HG03280 (cell line): Measurements from ENCODE around the gene TIMM17A.
"Not testable (repeated sequence)": the region's sequence is repeated elsewhere in the genome, so short reads cannot be mapped to it uniquely, and the experiment has no call there.

Source experiments
- ATAC-seq: cut with Tn5 transposase; IDR thresholded peaks from one replicate; pipeline ENCODE4 v1.9.1; 2021; ENCODE audit warnings: mild to moderate bottlenecking, moderate library complexity; ENCODE audit not compliant: unreplicated experiment

Gene TIMM17A

GRCh38 chr1:201939574-201939973 lies 15.7 kb upstream of the TIMM17A start:
- no peak for ATAC-seq

- not testable (repeated sequence) for ATAC-seq
Observed at GRCh38 chr1:201940316-201940715, 15.0 kb upstream of the TIMM17A start.

DNA sequence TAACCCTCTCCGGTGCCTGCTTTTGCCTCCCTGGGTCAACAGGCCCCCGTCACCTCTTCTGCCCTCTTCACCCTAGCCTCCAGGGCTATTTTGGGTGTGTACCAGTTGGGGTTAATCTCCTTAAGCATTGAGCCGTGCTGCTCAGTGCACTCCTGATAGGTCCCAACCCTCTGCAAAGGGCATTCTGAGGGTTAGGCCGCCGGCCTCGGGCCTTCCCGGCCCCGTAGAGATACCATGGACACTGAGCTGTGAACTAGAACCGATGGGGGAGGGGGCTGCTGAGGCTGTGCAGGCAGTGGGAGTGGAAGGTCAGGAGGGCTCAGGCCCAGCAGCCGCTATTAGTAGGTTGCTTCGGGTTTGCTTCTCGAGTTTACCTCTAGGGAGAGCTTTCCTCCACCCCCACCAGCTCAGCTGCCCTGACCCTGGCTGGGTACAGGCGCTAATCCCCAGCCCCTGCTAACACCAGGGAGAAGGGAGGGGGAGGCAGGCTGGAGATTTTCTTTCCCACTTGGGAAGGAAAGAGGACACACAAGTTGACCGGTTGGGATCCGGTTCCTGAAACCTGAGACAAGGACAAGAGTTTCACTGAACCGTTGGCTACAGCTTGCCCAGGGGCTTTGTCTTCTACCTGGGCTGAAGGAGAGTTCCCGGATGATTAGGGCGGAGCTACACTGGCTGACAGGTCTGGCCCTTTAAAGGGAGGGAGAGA lies 13.7 kb upstream of the TIMM17A start:
- ATAC-seq = no peak

GRCh38 chr1:201942129-201942495 lies 13.2 kb upstream of the TIMM17A start:
- ATAC-seq = no peak

DNA sequence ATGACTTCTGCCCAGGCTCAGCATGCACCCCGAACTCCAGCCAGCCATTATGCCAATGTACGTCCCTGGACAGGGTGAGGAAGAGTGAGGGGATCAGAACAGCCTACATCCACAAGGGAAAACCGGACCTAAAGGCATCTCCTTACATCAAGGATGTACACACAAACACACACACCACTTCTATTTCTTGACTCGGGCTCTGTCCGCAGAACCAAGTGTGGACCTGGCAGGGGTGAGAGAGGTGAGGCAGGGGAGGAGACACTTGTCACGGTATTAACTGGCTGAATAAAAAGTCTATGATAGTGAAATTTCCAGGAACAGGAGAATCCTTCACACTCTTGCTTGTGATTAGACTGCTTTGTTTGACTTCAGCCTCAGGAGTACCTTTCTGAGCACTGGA lies 11.3 kb upstream of the TIMM17A start:
- no peak for ATAC-seq

DNA sequence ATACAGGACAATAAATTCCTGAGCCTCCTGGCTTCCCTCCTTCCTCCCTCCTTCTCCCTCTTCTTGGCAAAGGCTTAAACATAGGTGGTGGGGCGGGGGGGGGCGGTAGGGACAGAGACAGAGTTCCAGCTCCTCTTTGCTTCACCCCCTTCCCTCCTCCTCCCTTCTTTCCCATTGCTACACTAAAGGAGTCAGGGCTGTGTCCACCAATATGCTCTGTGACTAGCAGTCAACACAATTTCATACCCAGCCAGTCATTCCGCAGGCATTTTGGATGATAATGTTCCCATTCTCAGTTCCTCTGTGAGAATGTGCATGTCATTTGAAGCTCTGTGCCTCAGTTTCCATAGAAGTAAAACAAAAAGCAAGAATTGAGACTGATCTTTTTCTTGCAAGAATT lies 10.7 kb upstream of the TIMM17A start:
- ATAC-seq = no peak

DNA sequence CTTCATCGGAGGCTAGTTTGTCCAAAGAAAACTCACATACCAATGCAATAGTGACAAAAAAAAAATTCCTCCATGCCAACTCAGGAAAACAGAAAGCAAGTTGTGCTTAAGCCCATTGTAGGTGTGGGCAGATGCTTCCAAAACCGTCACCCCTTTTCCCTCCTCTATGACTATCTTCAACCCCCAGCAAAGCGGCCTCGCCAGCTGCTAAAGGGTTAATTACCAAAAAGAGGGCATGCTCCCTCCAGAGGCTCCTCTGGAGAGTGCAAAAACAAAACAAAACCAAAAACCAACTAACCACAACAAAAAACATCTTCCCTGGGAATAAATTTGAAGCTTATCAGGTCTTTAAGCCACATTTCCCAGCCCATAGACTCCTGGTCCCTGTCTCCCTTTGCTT lies 10.1 kb upstream of the TIMM17A start:
- ATAC-seq = no peak

DNA sequence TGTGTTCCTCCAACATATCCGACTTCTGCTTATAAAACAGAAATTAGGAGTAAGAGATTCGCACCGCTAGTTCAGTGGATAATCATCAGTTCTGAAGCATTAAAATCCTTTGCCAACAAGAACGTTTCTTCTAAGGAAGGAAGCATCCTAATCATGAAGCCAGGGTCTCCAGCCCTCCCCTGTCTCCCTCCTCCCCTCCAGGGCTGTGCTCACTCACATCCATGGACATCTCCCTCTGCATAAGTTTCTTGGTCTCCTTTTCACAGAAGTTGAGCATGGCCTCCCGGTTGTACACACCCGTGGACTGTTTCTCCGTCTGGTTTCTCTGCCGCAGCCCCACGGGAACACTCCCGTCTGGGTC lies 9.5 kb upstream of the TIMM17A start:
- ATAC-seq = no peak

DNA sequence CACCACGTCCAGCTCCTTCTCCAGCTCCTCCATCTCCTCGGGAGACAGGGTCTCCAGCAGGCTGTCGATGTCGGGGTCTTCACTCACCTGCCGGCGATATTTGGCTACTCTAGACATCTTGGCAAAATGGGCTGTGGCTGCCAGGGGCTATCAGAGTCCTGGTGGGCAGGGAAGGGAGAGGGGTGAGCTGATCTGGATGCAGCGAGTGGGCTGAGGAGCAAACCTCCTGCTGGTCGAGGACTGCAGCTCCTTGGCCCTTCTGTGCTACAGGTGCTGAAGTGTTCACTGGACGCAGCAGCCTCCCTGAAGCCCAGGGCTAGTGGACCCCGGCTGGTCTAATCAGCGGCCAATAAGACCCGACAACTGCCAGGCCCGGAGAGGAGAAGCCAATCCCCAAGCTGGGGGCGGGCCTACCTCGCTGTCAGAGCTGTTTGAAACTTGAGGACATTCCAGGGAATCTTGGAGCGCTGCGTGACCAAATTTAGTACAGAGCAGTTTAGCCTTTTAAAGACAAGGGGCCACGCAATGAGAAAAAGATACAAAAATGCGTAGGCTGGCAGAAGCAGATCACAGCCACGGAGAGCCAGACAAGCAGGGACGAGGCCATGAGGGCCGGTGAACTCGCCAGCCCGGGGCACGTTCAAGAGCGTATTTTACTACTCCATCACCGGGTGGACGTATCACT lies 8.9 kb upstream of the TIMM17A start, which contains the start of gene LMOD1:
Gene LMOD1 (minus strand): TSS at position 325 of the 685 bp plus-strand sequence. CDS start 208 bp downstream, at position 117.
- ATAC-seq = no peak

DNA sequence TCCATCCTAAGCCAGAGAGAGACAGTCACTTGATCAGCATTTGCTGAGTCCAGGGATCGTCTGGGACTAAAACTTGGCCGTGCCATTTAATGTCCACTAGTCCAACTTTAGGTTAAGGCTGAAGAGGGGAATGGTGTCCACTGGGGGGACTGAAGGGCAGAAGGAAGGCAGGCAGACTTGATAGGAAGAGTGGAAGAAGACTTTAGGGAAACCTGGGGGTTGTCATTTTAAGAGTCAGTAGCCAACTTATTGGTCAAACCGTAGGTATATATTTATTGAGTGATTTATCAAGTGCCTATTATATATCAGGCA lies 7.7 kb upstream of the TIMM17A start:
- ATAC-seq = no peak

- no peak for ATAC-seq
Observed at GRCh38 chr1:201949491-201949890, 5.8 kb upstream of the TIMM17A start.

DNA sequence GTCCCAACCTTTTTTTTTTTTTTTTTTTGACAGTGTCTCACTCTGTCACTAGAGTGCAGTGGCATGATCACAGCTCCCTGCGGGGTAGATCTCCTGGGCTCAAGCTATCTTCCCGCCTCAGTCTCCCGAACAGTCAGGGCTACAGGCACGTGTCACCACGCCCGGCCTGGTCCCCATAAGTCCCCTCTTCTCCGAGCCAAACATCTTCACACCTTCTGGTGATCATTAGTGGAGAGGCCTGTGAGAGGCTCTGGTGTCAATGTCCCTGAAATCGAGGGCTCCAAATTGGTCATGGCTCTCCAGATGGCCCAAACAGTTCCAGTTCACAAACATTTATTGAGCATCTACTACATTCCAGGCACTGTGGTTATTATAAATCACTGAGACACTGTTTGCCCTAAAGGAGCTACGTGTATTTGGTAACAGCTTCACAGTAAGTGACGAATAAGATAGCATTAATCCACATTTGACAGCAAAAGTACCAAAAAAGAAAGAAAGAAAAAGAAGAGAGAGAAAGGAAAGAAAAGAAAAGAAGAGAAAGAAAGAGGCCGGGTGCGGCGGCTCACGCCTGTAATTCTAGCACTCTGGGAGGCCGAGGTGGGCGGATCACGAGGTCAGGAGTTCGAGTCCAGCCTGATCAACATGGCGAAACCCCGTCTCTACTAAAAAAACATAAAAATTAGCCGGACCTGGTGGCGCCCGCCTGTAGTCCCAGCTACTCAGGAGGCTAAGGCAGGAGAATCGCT lies 867 bp upstream of the TIMM17A start:
- no peak for ATAC-seq

DNA sequence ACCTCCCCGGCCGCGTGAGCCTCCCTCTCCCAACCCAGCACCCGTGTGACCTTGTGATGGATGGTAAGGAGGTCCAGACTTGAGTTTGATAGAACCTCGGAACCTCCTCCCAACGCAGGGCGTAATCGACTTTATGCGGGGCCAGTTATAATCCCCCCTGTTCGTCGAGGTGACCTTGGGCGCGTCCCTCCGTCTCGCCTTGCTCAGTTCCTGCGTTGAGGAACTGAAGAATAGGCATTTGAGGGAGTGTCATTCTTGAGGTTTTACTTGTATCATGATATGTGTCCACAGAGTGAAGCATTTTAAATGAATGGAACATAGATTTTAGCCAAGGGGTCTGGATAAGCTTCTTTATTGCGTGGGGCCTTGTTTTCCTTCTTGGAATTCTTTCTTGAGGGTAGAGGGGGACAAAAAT lies 433 bp downstream of the TIMM17A start:
- no peak for ATAC-seq

GRCh38 chr1:201958348-201958747 lies 3.0 kb downstream of the TIMM17A start:
- ATAC-seq = no peak

GRCh38 chr1:201962382-201962781 lies 7.1 kb downstream of the TIMM17A start:
- not testable (repeated sequence) for ATAC-seq

GRCh38 chr1:201964261-201964660 lies 9.0 kb downstream of the TIMM17A start:
- no peak for ATAC-seq

- ATAC-seq = no peak
Observed at GRCh38 chr1:201966171-201966570, 10.9 kb downstream of the TIMM17A start.

- no peak for ATAC-seq
Observed at GRCh38 chr1:201968202-201968925, 13.1 kb downstream of the TIMM17A start.

DNA sequence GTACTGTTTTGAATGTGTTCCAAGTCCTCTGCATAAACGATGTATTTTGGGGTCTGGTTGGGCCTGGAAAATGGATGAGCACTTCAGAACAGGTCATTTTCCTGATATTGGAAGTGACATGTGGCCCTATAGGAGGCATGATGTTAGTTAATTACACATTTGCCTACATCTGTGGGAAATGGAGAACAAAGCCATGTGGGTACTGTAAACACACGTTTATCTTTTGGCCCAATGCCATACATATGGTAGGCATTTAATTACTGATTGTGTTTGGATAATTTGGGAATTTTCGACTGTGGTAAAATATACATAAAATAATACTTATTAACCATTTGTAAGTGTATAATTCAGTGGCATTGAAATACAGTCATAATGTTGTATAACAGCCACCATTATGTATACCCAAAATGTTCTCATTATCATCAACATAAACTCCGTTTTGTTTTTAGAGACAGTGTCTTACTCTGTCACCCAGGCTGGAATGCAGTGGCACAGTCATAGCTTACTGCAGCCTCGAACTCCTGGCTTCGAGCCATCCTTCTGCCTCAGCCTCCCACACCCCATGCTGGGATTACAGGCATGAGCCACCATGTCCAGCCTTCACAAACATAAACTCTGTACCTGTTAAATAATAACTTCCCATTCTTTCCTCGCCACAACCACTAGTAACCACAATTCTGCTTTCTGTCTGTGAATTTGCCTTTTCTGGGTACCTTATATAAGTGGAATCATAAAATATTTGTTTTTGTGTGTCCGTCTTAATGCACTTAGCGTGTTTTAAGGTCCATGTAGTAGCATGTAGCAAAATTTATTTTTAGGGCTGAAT lies 15.2 kb downstream of the TIMM17A start:
- no peak for ATAC-seq

DNA sequence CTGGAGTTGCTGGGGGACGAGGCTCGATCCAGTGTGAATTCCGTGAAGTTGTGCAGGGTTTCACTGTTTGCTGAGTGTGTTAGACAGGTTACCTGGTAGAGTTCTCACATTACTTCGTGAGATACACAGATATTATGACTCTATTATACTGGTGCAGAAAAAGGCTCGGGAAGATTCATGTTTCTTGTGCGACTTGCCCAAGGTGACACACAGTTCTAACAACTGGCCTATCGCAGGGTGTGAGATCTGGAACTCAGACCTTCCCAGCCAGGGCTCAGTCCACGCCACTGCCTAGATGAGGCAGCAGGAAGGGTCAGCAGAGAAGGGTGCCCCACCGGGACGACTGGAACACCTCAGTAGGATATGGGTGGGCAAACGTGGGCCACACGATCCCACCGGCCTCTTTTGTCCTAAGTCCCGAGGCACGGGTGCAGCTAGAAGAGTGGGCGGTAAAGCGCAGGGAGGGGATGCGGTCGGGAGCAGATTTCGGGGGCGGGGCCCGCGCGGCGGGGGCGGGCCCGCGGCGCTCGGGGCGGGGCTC lies 26.8 kb downstream of the TIMM17A start:
- ATAC-seq = no peak
